TTC549 (cell line): ENCODE measurements around the gene SNX32.

ENCODE experiments used
- FAIRE-seq: peaks from 2 replicates; lab custom pipeline; 2012; peaks lifted over from hg19 to GRCh38; lab: Jason Lieb, UNC

Gene SNX32

GRCh38 chr11:65868907-65869306 is 35.1 kb downstream of the SNX32 start:
- no peak for FAIRE-seq

GRCh38 chr11:65869643-65870306 is 36.0 kb downstream of the SNX32 start:
- FAIRE-seq = no peak

- FAIRE-seq = no peak
These were observed 36.5 kb downstream of the SNX32 start for GRCh38 chr11:65870307-65870658.

- FAIRE-seq = no peak
These were observed 37.2 kb downstream of the SNX32 start for GRCh38 chr11:65870706-65871681.

- FAIRE-seq = no peak
These were observed 38.2 kb downstream of the SNX32 start for GRCh38 chr11:65871811-65872548.

GRCh38 chr11:65872586-65873317 is 39.0 kb downstream of the SNX32 start, which contains the start of gene EFEMP2:
EFEMP2 (minus strand) TSS chr11:65872800; CDS start chr11:65872354, 446 bp downstream.
- no peak for FAIRE-seq

GRCh38 chr11:65873318-65874156 is 39.8 kb downstream of the SNX32 start:
- peak; percentile 9 for FAIRE-seq

GRCh38 chr11:65879617-65880016 is 45.9 kb downstream of the SNX32 start, which contains the start of gene CTSW:
CTSW (plus strand) TSS chr11:65879837; CDS start chr11:65879855, 18 bp downstream.
- no peak for FAIRE-seq

GRCh38 chr11:65880027-65880426 is 46.3 kb downstream of the SNX32 start:
- FAIRE-seq = no peak

GRCh38 chr11:65880844-65881421 is 47.2 kb downstream of the SNX32 start:
- FAIRE-seq = no peak

- FAIRE-seq = no peak
These were observed 48.6 kb downstream of the SNX32 start for GRCh38 chr11:65882120-65883057.

- no peak for FAIRE-seq
These were observed 49.4 kb downstream of the SNX32 start for GRCh38 chr11:65883058-65883761.

GRCh38 chr11:65883786-65884715 is 50.3 kb downstream of the SNX32 start:
- FAIRE-seq = no peak

- FAIRE-seq = no peak
These were observed 50.9 kb downstream of the SNX32 start for GRCh38 chr11:65884716-65885092.

GRCh38 chr11:65885231-65885630 is 51.5 kb downstream of the SNX32 start:
- FAIRE-seq = no peak

GRCh38 chr11:65885808-65886536 is 52.2 kb downstream of the SNX32 start:
- no peak for FAIRE-seq
